ENCODE data around the gene GJB6.

- TF ChIP-seq CTCF (IDR thresholded peaks at IDR 0.05) (no peak), MAX (IDR thresholded peaks at IDR 0.05) (no peak), RAD21 (conservative IDR thresholded peaks at IDR 0.05 in 1 of 2, IDR thresholded peaks at IDR 0.05 in 1 of 2) (no peak), REST (IDR thresholded peaks at IDR 0.05) (no peak), KDM1A (IDR thresholded peaks at IDR 0.05; ENCODE audit: low read depth) (no peak), MYC (IDR thresholded peaks at IDR 0.05; ENCODE audit: borderline replicate concordance, low read length) (no peak), EP300 (IDR thresholded peaks at IDR 0.05) (no peak), HOXB13 (CRISPR knock-in tag; IDR thresholded peaks at IDR 0.05; ENCODE audit: low read depth) (no peak), CBX8 (IDR thresholded peaks at IDR 0.05) (no peak), NR3C1 (IDR thresholded peaks at IDR 0.05) (no peak)
Measured at GRCh38 chr13:20217168-20217567, 15.0 kb downstream of the GJB6 start.

Measured in A549 (cell line).